ENCODE results near the gene FAM210A. TPM values are rescaled to one million over a fixed set of nuclear protein-coding genes. Genes with fewer than 3 reads are reported as not detected.

FAM210A gene
- total and polyA plus RNA-seq, 2 donors (not counting 1 experiment from before 2014, with no cell fraction given): 4.2 to 11.4 TPM

DNA sequence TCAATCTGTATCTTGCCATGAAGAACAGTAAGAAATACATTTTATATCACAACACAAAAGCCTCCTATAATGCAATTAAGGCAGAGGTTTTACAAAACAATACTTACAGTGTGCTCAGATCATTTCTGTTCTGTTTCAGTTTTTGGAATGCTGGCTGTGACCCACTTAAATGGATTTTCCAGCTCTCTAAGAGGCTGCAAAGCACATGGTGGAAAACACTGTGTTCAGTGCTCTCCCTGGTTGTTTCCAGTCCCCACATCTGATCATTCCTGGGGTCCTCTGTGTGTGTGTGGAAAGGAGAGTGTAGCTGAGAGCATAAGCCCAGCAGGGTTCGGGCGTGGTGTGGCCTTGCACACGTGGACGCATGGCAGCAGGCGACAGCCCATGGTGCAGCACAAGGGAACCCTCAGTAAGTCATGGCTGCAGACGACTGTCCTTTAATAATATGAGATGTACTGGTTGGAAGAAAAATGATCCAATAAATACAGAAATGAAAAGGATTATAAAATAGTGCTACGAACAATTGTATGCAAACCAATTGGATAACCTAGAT lies 95.6 kb downstream of the FAM210A start:
- H3K27me3 Mint-ChIP-seq: no peaks in the 10 kb centered on the region
- DNase-seq: no peak
- Histone ChIP-seq H3K27me3 (replicated peaks in 1 of 4; ENCODE audit: control extremely low read depth in 1 of 4, control insufficient read depth in 3 of 4, insufficient read depth in 4 of 4, low read length in 3 of 4) (no peaks in the 10 kb centered on the region), H3K4me1 (ENCODE audit: control insufficient read depth in 2 of 2, insufficient read depth in 2 of 2, low read length in 2 of 2) (peaks cover 5 to 6% of the 10 kb centered on the region in 2 donors), H3K27ac (ENCODE audit: low read length in 2 of 2) (no peak overlapping the region), H2AFZ (ENCODE audit: insufficient read depth, low read depth, low read length, poor library complexity, severe bottlenecking) (no peak overlapping the region), H3K4me3 (ENCODE audit: control extremely low read depth in 1 of 5, extremely low read depth in 1 of 5, insufficient read depth in 1 of 5, low read depth in 2 of 5, low read length in 4 of 5) (no peak overlapping the region), H4K20me1 (ENCODE audit: control insufficient read depth, insufficient read depth, low read length, poor library complexity, severe bottlenecking) (no peaks in the 10 kb centered on the region), H3K36me3 (replicated peaks in 1 of 2; ENCODE audit: control extremely low read depth in 1 of 2, control insufficient read depth in 1 of 2, extremely low read depth in 1 of 2, insufficient read depth in 2 of 2, low read length in 1 of 2) (peaks cover 0 to 4% of the 10 kb centered on the region in 2 experiments), H3K9me3 (ENCODE audit: control extremely low read depth in 1 of 3, control insufficient read depth in 2 of 3, insufficient read depth in 1 of 3, low read length in 2 of 3) (peaks cover 0 to 10% (median 1%) of the 10 kb centered on the region in 3 donors), H3K4me2 (replicated peaks; ENCODE audit: low read depth, low read length, poor library complexity, severe bottlenecking) (no peak overlapping the region), H3K79me2 (ENCODE audit: control insufficient read depth, insufficient read depth, low read length) (peaks cover 47% of the 10 kb centered on the region), H3K9ac (ENCODE audit: low read length) (no peak overlapping the region)
- POLR2A ChIA-PET: no interaction called here
- no peaks in the 10 kb centered on the region for H3K9me3 Mint-ChIP-seq (ENCODE audit: insufficient read depth)
- peaks cover 18% of the 10 kb centered on the region for H3K4me1 Mint-ChIP-seq
- intact Hi-C loops (cut with micrococcal nuclease): loop anchor here (1.0 kb wide), 4 partner anchors 16 to 414 kb away; no protein-coding TSS in a partner anchor
- WGBS (ENCODE audit: insufficient coverage): 97% methylated on average over 5 of the region's 7 CpGs
- no peak overlapping the region for H3K27ac Mint-ChIP-seq
- TF ChIP-seq, protein P1, sequence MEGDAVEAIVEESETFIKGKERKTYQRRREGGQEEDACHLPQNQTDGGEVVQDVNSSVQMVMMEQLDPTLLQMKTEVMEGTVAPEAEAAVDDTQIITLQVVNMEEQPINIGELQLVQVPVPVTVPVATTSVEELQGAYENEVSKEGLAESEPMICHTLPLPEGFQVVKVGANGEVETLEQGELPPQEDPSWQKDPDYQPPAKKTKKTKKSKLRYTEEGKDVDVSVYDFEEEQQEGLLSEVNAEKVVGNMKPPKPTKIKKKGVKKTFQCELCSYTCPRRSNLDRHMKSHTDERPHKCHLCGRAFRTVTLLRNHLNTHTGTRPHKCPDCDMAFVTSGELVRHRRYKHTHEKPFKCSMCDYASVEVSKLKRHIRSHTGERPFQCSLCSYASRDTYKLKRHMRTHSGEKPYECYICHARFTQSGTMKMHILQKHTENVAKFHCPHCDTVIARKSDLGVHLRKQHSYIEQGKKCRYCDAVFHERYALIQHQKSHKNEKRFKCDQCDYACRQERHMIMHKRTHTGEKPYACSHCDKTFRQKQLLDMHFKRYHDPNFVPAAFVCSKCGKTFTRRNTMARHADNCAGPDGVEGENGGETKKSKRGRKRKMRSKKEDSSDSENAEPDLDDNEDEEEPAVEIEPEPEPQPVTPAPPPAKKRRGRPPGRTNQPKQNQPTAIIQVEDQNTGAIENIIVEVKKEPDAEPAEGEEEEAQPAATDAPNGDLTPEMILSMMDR (IDR thresholded peaks at IDR 0.05): no peak
- no peak for TF ChIP-seq EZH2 (IDR thresholded peaks at IDR 0.05; ENCODE audit: borderline replicate concordance, insufficient read depth, low read depth, low read length, poor library complexity, severe bottlenecking)
- ATAC-seq (ENCODE audit: low read depth): no peak
- CTCF ChIA-PET: interaction anchor here (3.2 to 15.6 kb wide), 3 partner anchors 16 to 71 kb away, joined by 17 to 344 read pairs (median 42); no protein-coding TSS in a partner anchor
- H3K4me3 Mint-ChIP-seq: no peak overlapping the region
